ENCODE data around the gene ENOPH1.

DNA sequence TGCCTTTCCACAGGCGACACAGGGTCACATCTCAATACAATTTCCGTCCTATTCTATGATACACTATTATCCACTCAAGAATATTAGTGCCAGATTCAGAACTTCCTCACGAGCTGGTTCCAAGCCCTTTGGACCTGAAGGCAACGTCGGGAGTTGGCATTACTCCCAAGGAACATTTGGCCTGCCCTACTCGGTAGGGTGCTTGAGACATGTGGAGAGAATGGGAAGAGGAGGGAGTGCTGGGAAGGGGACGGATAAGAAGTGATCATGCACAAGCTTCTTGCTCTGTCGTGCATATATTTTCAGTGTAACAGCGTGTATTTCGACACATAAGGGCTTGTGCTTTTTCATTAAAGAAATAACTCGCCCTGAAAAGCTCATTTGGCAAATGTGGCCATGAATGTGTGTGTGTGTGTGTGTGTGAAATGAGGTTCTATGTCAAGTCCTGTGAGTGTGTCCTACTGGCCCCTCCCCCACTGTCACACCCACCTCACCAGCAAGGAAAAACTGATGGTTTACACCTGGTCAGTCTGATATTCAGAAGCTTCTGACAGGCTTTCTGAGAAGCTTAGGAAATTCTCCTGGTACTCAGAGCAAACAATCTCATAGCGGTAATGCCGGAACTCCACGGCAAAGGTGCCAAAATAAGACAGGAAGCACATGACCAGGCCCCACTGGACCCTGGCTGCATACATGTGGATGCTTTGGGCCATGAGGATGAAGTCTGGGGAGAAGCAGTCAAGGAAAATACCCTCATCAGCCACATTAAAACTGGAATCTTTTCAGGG is 54.8 kb downstream of the ENOPH1 start:
- TF ChIP-seq GATA2 (IDR thresholded peaks at IDR 0.05; ENCODE audit: low read depth, low read length) (no peak), GATA3 (IDR thresholded peaks at IDR 0.05; ENCODE audit: low read depth, low read length) (no peak)

All from SH-SY5Y (cell line).